HG03571 (cell line): Measurements from ENCODE around the gene TM7SF2.

Source experiments
- ATAC-seq: cut with Tn5 transposase; IDR thresholded peaks from one replicate; pipeline ENCODE4 v1.9.1; 2021; ENCODE audit not compliant: unreplicated experiment

The TM7SF2 gene

DNA sequence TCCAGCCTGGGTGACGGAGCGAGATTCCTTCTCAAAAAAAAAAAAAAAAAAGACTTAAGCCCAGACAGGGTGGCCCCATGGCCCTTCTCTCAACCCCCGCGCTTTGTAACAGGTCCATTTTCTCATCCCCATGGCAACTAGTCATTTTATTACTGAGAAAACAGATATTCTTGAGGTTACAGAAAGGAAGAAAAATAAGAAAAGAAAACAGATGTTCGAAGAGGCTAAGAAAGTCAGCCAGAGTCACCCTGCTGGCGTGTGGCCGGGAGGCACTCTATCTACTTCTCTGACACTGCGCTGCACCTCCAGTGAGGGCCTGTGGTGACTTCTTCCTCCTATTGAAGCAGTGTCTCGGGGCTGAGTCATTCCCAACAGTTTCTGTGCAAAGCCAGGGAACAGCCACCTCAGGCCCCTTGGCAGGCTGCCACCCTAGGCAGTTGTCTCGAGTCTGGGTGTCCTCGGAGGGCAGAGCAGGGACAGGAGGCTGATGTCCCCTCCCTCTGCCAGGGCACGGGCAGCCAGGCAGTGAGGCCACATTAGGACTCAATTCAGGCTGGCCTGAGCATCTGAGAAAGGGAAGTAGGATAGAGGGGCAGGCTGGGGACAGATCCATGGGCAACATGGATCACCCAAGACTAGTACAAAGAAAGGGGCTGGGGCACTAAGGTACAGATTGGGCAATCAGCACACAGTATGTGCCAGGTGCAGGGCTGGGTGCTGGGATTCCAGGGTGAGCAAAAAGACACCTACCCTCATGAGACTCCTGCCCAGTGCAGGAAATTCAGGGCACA, 39.0 kb downstream of the TM7SF2 start:
- ATAC-seq = no peak

DNA sequence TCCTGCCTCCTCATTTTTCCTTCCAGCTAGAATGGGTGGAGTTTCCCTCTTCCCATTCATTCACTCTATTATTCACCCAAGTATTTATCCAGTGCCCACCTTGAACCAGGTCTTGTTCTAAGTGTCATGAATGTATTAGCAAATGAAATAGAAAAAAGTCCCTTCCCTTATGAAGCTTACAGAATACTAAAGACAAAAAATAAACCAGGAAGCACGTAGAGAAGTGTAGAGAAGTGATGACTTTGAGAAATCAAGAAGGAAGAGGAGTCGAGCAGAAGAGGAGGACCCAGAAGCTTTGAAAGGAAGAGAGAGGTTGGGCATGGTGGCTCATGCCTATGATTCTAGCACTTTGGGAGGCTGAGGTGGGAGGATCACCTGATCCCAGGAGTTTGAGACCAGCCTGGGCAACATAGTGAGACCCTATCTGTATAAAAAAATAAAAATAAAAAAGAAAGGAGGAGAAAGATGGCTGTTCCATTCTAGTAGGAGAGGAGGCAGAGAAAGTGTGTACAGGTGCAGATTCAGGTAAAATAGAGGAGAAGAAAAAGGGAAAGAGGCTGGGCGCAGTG, 39.7 kb downstream of the TM7SF2 start:
- no peak for ATAC-seq

DNA sequence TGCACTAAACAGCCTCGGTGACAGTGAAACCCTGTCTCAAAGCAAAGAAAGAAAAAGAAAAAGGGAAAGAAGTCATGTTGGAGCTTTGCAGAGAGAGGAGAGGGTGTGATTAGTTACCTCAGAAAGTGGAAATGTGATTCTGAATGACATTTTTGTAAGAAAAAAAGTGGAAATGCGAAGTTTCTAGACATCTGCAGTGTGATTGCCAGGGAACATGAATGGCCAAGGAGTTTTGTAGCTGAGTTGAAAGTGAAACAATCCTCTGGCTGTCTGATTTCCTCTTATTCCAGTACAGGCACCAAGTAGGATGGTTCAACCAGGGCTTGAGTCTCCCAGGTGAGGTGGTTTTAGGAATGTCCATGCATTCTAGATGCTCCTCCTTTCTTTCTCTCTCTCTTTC, 40.5 kb downstream of the TM7SF2 start:
- no peak for ATAC-seq

DNA sequence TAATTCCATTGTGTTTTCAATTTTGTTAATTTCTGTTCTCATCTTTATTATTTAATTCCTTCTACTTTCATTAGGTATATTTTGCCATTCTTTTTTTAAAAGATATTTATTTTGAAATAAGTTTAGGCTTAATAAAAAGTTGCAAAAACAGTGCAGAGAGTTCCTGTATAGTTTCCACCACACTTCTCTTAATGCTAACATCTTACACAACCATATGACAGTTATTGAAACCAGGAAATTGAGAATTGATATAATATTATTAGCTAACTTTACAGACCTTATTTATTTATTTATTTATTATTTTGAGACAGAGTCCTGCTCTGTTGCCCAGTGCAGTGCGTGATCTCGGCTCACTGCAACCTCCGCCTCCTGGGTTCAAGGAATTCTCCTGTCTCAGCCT, 44.6 kb downstream of the TM7SF2 start:
- no peak for ATAC-seq

DNA sequence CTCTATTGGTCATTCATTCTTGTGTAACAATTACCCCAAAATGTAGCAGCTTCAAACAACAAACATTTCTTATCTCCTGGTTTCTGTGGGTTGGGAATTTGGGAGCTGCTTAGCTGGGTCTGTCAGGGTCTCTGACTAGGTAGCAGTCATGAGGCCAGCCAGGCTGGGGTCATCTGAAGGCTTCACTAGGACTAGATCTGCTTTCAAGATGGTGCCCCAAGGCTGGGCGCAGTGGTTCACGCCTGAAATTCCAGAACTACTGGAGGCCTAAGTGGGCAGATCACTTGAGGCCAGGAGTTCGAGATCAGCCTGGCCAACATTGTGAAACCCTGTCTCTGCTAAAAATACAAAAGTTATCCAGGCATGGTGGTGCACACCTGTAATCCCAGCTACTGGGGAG, 45.3 kb downstream of the TM7SF2 start:
- no peak for ATAC-seq

DNA sequence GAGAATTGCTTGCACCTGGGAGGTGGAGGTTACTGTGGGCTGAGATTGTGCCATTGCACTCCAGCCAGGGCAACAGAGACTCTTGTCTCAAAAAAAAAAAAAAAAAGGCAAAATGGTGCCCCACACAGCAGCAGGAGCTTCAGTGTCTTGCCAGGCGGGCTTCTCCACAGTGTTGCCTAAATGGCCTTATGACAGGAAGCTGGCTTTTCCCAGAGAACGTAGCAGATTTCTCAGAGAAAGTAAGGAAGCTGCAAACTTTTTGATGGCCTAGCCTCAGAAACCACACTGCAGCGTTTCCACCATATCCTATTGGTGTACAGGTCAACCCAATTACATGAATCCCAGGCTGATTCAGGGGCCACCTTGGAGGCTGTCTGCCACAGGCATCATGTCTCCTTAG, 45.7 kb downstream of the TM7SF2 start:
- ATAC-seq = no peak

DNA sequence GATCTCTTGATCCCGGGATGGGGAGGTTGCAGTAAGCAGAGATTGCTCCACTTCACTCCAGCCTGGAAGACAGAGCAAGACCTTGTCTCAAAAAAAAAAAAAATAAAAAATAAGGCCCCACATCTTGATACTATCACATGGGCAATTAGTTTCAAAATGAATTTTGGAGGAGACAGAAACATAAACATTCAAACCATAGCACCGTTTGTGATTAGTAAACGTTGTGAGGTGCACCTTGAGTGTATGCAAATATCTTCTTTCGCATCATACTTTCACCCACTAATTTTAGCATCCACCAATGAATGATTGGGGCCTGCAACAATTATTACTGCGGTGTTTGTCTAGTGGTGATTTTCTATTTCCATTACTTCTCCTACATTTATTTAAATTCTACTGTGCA, 47.3 kb downstream of the TM7SF2 start:
- peak; percentile 76 for ATAC-seq

DNA sequence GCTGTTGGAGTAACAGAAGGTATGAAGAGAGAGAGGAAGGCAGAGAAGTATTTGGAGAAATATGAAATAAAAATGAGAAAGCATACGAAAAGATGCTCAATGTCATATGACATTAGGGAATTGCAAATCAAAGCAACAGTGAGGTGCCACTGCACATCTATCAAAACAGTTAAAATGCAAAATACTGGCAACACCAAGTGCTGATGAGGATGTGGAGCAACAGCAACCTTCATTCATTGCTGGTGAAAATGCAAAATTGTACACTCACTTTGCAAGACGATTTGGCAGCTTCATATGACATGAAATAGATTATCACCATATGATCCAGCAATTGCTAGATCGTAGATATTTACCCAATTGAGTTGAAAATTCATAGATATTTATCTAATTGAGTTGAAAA, 49.0 kb downstream of the TM7SF2 start:
- ATAC-seq = no peak

DNA sequence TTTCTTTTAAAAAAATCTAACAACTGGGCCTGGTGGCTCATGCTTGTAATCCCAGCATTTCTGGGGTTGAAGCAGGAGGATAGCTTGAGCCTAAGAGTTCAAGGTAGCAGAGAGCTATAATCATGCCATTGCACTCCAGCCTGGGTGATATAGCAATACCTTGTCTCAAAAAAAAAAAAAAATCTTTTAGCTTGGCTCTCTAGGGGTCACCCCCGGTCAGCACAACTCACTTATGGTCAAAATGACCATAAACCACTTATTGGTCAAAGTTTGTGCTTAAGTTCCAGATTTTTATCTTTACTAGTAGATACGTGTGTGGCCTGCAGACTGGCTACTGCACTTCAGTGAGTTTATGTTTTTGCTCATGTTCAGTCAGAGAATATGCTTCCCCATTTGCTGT, 52.0 kb downstream of the TM7SF2 start:
- no peak for ATAC-seq
